Spleen (tissue), 11 donors: Measurements from ENCODE around the gene RINT1. TPM values are rescaled to one million over a fixed set of nuclear protein-coding genes. Genes with fewer than 3 reads are reported as not detected.
A peak's percentile ranks its signal among the peaks of the same experiment; 100 is the strongest.
"Not testable (repeated sequence)": the region's sequence is repeated elsewhere in the genome, so short reads cannot be mapped to it uniquely, and the experiment has no call there.

ENCODE experiments used
- DNase-seq: peaks from one replicate; pipeline ENCODE4 v3.0.0-alpha.2; 2020
- H3K27ac ChIP-seq, 8 donors: fragments of 200-600 bp; sonication (generic) in 7 of 8; 1 replicate in 4 of 8; 2 replicates in 4 of 8; pipeline versions ENCODE4 v1.5.0 to v1.8.0; 2016 to 2021; ENCODE audit warnings: inconsistent platforms in 4 of 8, mild to moderate bottlenecking in 4 of 8, moderate library complexity in 1 of 8
- H3K27me3 ChIP-seq, 7 donors: fragments of 200-600 bp; sonication (generic) in 6 of 7; replicated peaks in 1 of 7; 1 replicate in 4 of 7; 2 replicates in 3 of 7; pipeline versions ENCODE4 v1.5.0 to v1.8.0; 2016 to 2021; ENCODE audit warnings: inconsistent platforms in 3 of 7, mild to moderate bottlenecking in 1 of 7
- H3K36me3 ChIP-seq, 6 donors: fragments of 200-600 bp; sonication (generic) in 5 of 6; 1 replicate in 4 of 6; 2 replicates in 2 of 6; pipeline versions ENCODE4 v1.5.0 to v1.8.0; 2016 to 2021; ENCODE audit warnings: inconsistent platforms in 2 of 6
- H3K4me1 ChIP-seq, 6 donors: fragments of 200-600 bp; sonication (generic) in 5 of 6; 1 replicate in 3 of 6; 2 replicates in 3 of 6; pipeline versions ENCODE4 v1.5.0 to v1.8.0; 2016 to 2021; ENCODE audit warnings: inconsistent platforms in 3 of 6
- H3K4me3 ChIP-seq, 8 donors: fragments of 200-600 bp; sonication (generic) in 7 of 8; 1 replicate in 4 of 8; 2 replicates in 4 of 8; pipeline versions ENCODE4 v1.5.0 to v1.8.0; 2016 to 2021; ENCODE audit warnings: inconsistent platforms in 4 of 8, mild to moderate bottlenecking in 4 of 8, moderate library complexity in 2 of 8
- H3K9me3 ChIP-seq, 8 donors: fragments of 200-600 bp; sonication (generic) in 7 of 8; 1 replicate in 4 of 8; 2 replicates in 4 of 8; pipeline versions ENCODE4 v1.5.0 to v1.8.0; 2016 to 2021; ENCODE audit warnings: inconsistent platforms in 4 of 8
- POLR2A ChIP-seq, 3 donors: fragments of 450-650 bp; IDR thresholded peaks; one replicate each; pipeline ENCODE4 v1.5.1; 2017; ENCODE audit warnings: antibody characterized with exemption in 3 of 3, mild to moderate bottlenecking in 1 of 3
- POLR2AphosphoS5 ChIP-seq, 3 donors: sonication (generic); formaldehyde crosslinking; IDR thresholded peaks; one replicate each; pipeline ENCODE4 v1.5.1; 2017; ENCODE audit warnings: antibody characterized with exemption in 3 of 3
- WGBS, 5 donors: extraction: QIAGEN DNeasy Blood & Tissue Kit in 3 of 5; methylation state at CpG; one replicate each; pipeline versions ENCODE4 v1.1.5 to v1.1.7; 2013 to 2018; 5-methylcytosine and 5-hydroxymethylcytosine counted together
- intact Hi-C: fragments of 100-400 bp; cut with DNase I; formaldehyde crosslinking; loops from one replicate; pipeline ENCODE4 v1.15.0; 2023; ENCODE audit warnings: low total_unique reads
- polyA plus RNA-seq, 3 donors: library from polyadenylated mRNA; stranded (reverse); fragments of 200-250 nt; gene quantifications; one replicate each; pipeline ENCODE4 v1.2.1, GENCODE V29; 2013
- total RNA-seq, 7 donors: library from RNA; depleted of rRNA in 3 of 7; stranded (reverse); fragments of >200 nt in 3 of 7; fragmentation: NEBNext Ultra II Directional in 4 of 7; extraction: Animal tissue kit (Norgen Biotek cat#: 25700) in 4 of 7; gene quantifications; one replicate each; pipeline versions ENCODE4 v1.1.0 to v1.2.1, GENCODE V29; 2016 to 2021
- TF ChIP-seq, protein P1 (sequence below), 11 experiments: fragments of 200-600 bp in 7 of 11; fragments of 450-650 bp in 4 of 11; sonication (generic) in 4 of 11; IDR thresholded peaks in 8 of 11; conservative IDR thresholded peaks in 3 of 11; 1 replicate in 7 of 11; 2 replicates in 4 of 11; pipeline versions ENCODE4 v1.4.0 to v1.8.0; 2016 to 2021; ENCODE audit warnings: antibody characterized with exemption in 11 of 11, inconsistent platforms in 4 of 11, mild to moderate bottlenecking in 1 of 11
- donor health status: healthy with polysubstance abuse.
- donor health status: DM: no; HTN: no; CAD: no; lungs with moderate emphysema.
- donor health status: DM: no; HTN: no; CAD: no.
- donor health status: Bipolar disorder and iron deficiency.
- donor health status: healthy.
- donor health status: DM: no; HTN: no; CAD: no.
- donor health status: DM: yes; HTN: yes; CAD: no.

The RINT1 gene
- total and polyA plus RNA-seq, 10 donors: 12.8 to 27.1 (median 21.3) TPM

GRCh38 chr7:105519353-105519752, 12.6 kb upstream of the RINT1 start:
- WGBS, 5 donors: 89 to 96% (median 92%) methylated on average over 6 of the region's 6 CpGs
- Histone ChIP-seq H3K27me3 (no peaks in the 10 kb centered on the region), H3K4me1 (peaks cover 0 to 20% (median 17%) of the 10 kb centered on the region in 6 donors), H3K27ac (no peak overlapping the region), H3K36me3 (no peaks in the 10 kb centered on the region), H3K9me3 (no peaks in the 10 kb centered on the region), H3K4me3 (no peak overlapping the region)
- TF ChIP-seq POLR2AphosphoS5 (IDR thresholded peaks at IDR 0.05) (no peak), POLR2A (IDR thresholded peaks at IDR 0.05) (no peak)
- no peak for DNase-seq
- intact Hi-C loops: no loop called here

DNA sequence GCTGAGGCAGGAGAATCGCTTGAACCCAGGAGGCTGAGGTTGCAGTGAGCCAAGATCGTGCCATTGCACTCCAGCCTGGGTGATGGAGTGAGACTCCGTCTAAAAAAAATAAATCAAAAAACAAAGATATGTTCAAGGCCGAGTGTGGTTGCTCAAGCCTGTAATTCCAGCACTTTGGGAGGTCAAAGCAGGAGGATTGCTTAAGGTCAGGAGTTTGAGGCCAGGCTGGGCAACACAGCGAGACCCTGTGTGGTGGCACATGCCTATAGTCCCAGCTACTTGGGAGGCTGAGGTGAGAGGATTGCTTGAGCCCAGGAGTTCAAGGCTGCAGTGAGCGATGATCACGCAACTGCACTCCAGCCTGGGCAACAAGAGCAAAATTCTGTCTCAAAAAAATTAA, 11.4 kb upstream of the RINT1 start:
- intact Hi-C loops, DNase-seq, H3K27me3 ChIP-seq, H3K27ac ChIP-seq, H3K36me3 ChIP-seq, H3K9me3 ChIP-seq: not testable (repeated sequence)
- 94 to 96% (median 94%) methylated on average over 7 of the region's 7 CpGs for WGBS, 5 donors
- Histone ChIP-seq H3K4me1 (peaks cover 0 to 25% (median 17%) of the 10 kb centered on the region in 6 donors), H3K4me3 (peak overlapping the region in 1 of 8 donors; percentile 95)

DNA sequence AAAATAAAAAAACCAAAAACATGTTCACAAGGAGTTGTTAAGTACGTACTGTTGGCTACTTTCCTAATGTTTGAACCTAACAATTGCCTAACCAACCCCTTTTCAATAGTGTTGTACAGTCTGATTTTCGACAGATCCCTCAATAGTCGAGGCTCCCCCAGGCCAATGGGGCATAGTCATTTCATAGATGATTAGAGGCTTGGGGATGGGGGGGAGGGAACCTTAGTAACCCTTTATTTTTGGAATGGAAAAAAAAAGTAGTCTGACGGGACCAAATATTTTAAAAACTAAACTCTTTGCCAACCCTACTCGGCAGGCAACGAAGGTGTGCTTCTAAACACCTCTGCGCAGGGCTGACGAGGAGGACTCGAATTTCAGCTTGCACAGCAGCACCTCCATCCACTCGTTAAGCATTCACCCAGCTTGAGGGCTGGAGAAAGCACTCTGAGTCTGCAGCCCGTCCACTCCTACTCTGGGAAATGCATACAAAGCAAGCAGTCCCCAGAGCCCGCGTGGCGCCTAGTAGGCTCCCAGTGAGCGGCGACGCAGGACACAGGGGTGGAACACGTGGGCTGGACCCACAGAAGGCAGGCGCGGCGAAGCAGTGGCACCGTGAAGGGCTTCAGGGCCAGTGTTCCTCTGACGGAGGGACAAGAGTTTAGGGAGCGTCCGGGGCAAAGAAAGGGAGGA, 10.8 kb upstream of the RINT1 start:
- no peaks in the 10 kb centered on the region for H3K9me3 ChIP-seq
- DNase-seq: peak; percentile 87
- H3K27ac ChIP-seq: peak overlapping the region; percentile 71 to 87 (median 82)
- peaks cover 0 to 25% (median 17%) of the 10 kb centered on the region in 6 donors for H3K4me1 ChIP-seq
- no peak for TF ChIP-seq POLR2AphosphoS5 (IDR thresholded peaks at IDR 0.05)
- TF ChIP-seq, protein P1, sequence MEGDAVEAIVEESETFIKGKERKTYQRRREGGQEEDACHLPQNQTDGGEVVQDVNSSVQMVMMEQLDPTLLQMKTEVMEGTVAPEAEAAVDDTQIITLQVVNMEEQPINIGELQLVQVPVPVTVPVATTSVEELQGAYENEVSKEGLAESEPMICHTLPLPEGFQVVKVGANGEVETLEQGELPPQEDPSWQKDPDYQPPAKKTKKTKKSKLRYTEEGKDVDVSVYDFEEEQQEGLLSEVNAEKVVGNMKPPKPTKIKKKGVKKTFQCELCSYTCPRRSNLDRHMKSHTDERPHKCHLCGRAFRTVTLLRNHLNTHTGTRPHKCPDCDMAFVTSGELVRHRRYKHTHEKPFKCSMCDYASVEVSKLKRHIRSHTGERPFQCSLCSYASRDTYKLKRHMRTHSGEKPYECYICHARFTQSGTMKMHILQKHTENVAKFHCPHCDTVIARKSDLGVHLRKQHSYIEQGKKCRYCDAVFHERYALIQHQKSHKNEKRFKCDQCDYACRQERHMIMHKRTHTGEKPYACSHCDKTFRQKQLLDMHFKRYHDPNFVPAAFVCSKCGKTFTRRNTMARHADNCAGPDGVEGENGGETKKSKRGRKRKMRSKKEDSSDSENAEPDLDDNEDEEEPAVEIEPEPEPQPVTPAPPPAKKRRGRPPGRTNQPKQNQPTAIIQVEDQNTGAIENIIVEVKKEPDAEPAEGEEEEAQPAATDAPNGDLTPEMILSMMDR (IDR thresholded peaks at IDR 0.05 in 8 of 11, conservative IDR thresholded peaks at IDR 0.05 in 3 of 11): no peak
- TF ChIP-seq POLR2A (IDR thresholded peaks at IDR 0.05): no peak
- H3K36me3 ChIP-seq: no peaks in the 10 kb centered on the region
- intact Hi-C loops: no loop called here
- 9 to 29% (median 12%) methylated on average over 21 to 25 of the region's 25 CpGs for WGBS, 5 donors
- H3K4me3 ChIP-seq: peak overlapping the region; percentile 63 to 97 (median 92)
- H3K27me3 ChIP-seq: no peaks in the 10 kb centered on the region

DNA sequence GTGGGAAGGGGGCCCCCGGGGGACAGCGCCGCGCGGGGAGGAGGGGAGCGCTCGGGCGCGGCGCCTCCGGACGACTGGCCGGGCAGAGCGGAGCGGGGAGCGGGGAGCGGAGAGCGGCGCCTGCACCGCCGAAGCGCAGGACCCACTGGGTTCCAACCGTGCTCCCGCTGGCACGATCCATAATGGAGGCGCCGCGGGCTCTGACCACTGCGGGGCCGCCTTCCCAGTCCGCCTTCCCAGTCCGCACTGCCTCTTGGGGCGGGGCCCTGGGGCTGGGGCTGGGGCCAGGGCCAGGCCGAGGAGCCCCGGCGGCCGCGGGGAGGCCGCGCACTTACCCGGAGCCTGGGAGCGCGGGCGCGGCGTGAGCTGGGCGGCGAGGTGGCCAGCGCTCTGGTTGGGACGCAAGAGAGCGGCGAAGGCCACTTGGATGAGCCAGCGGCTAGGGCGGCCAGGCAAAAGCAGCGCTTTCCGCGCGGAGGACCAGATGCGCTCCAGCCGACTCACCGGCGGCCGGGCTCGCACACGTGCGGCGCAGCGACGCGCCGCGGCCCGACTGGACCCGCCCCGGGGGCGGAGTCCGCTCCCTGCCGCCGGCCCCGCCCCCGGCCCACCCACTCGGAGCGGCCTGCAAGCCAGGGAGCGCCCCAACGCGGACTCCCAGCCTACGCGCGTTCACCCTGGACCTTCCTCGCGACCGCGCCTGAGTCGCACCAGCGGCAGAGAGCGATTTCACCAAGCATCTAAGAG, 10.1 kb upstream of the RINT1 start, which contains the start of gene PUS7:
PUS7 (minus strand) TSS at position 555 of the 747 bp plus-strand sequence. CDS start 13,759 bp downstream, outside the sequence.
- peak within 1 kb of the TSS; percentile 63 to 97 (median 92) for H3K4me3 ChIP-seq
- no peaks in the 10 kb centered on the region for H3K36me3 ChIP-seq
- intact Hi-C loops: no loop called here
- peak; percentile 96 for DNase-seq
- TF ChIP-seq, protein P1 (IDR thresholded peaks at IDR 0.05 in 8 of 11, conservative IDR thresholded peaks at IDR 0.05 in 3 of 11): peak in 2 of 11 experiments; percentile 6 to 39
- TF ChIP-seq POLR2A (IDR thresholded peaks at IDR 0.05) (no peak), POLR2AphosphoS5 (IDR thresholded peaks at IDR 0.05) (peak; percentile 69 to 81 (median 79))
- H3K27ac ChIP-seq: peak within 1 kb of the TSS; percentile 71 to 87 (median 82)
- H3K4me1 ChIP-seq: peaks cover 0 to 25% (median 17%) of the 10 kb centered on the region in 6 donors
- no peaks in the 10 kb centered on the region for H3K9me3 ChIP-seq
- H3K27me3 ChIP-seq: no peaks in the 10 kb centered on the region
- 0 to 1% (median 1%) methylated on average over 15 to 96 of the region's 96 CpGs for WGBS, 5 donors

GRCh38 chr7:105524423-105524822, 7.6 kb upstream of the RINT1 start:
- H3K4me3 ChIP-seq, H3K36me3 ChIP-seq, H3K27ac ChIP-seq, H3K27me3 ChIP-seq, intact Hi-C loops, DNase-seq, H3K9me3 ChIP-seq: not testable (repeated sequence)
- H3K4me1 ChIP-seq: peaks cover 0 to 25% (median 17%) of the 10 kb centered on the region in 6 donors
- 91 to 97% (median 96%) methylated on average over 11 of the region's 11 CpGs for WGBS, 5 donors
